HepG2 (cell line): Measurements from ENCODE around the gene IGFBP5. TPM values are rescaled to one million over a fixed set of nuclear protein-coding genes. Genes with fewer than 3 reads are reported as not detected.

ENCODE experiments used
- BRCA1 ChIP-seq: sonication (generic); formaldehyde crosslinking; IDR thresholded peaks from 2 replicates; pipeline ENCODE4 v1.4.0; 2020; ENCODE audit warnings: missing genetic modification reagents
- CBX1 ChIP-seq: IDR thresholded peaks from one replicate; pipeline ENCODE4 v1.6.1; 2016; ENCODE audit warnings: antibody characterized with exemption, low read depth
- CBX5 ChIP-seq: sonication (generic); formaldehyde crosslinking; IDR thresholded peaks from 2 replicates; pipeline ENCODE4 v1.4.0; 2020; ENCODE audit warnings: missing genetic modification reagents, borderline replicate concordance
- CSRNP2 ChIP-seq: sonication (generic); formaldehyde crosslinking; conservative IDR thresholded peaks from 2 replicates; pipeline ENCODE4 v1.8.0; 2022; ENCODE audit warnings: low read depth, missing genetic modification reagents
- ETV6 ChIP-seq: sonication (generic); formaldehyde crosslinking; conservative IDR thresholded peaks from 2 replicates; pipeline ENCODE4 v1.4.0; 2020; ENCODE audit warnings: missing genetic modification reagents
- PCBP1 ChIP-seq: fragments of 200-400 bp; formaldehyde crosslinking; IDR thresholded peaks from 2 replicates; pipeline ENCODE4 v1.6.1; 2017; ENCODE audit warnings: mild to moderate bottlenecking, low read depth, low read length, borderline replicate concordance
- PTBP1 ChIP-seq: fragments of 200-400 bp; formaldehyde crosslinking; IDR thresholded peaks from 2 replicates; pipeline ENCODE4 v1.6.1; 2018; ENCODE audit warnings: low read length, low read depth; ENCODE audit not compliant: poor library complexity, severe bottlenecking
- SP4 ChIP-seq: sonication (generic); formaldehyde crosslinking; IDR thresholded peaks from 2 replicates; pipeline ENCODE4 v1.8.1; 2023; ENCODE audit warnings: mild to moderate bottlenecking, missing genetic modification reagents
- TP53 ChIP-seq: sonication (generic); formaldehyde crosslinking; conservative IDR thresholded peaks from 2 replicates; pipeline ENCODE4 v1.4.0; 2020; ENCODE audit warnings: missing genetic modification reagents
- ZKSCAN8 ChIP-seq: IDR thresholded peaks from 2 replicates; pipeline ENCODE4 v1.6.1; 2016; ENCODE audit warnings: borderline replicate concordance, missing genetic modification reagents, missing compliant biosample characterization
- ZNF607 ChIP-seq: sonication (generic); formaldehyde crosslinking; IDR thresholded peaks from 2 replicates; pipeline ENCODE4 v1.5.1; 2020; ENCODE audit warnings: missing genetic modification reagents, mild to moderate bottlenecking, borderline replicate concordance
- ZNF83 ChIP-seq: sonication (generic); formaldehyde crosslinking; IDR thresholded peaks from 2 replicates; pipeline ENCODE4 v1.4.0; 2020; ENCODE audit warnings: missing genetic modification reagents, mild to moderate bottlenecking, borderline replicate concordance
- ZSCAN21 ChIP-seq: sonication (generic); formaldehyde crosslinking; IDR thresholded peaks from 2 replicates; pipeline ENCODE4 v1.8.0; 2022; ENCODE audit warnings: mild to moderate bottlenecking, missing genetic modification reagents, moderate library complexity, borderline replicate concordance
- polyA plus RNA-seq, 8 experiments: library from polyadenylated mRNA; depleted of rRNA in 3 of 8; stranded (reverse) in 7 of 8; unstranded in 1 of 8; fragments of >200 nt; fragmentation: Illumina TruSeq in 4 of 8; extraction: Trizol in 4 of 8; gene quantifications; 2 replicates each; pipeline versions ENCODE4 v1.2.1 to v1.2.3, GENCODE V29; 2011 to 2016; ENCODE audit warnings: low read depth in 4 of 8, missing spikeins in 1 of 8, mixed read lengths in 1 of 8; ENCODE audit not compliant: insufficient read depth in 1 of 8
- total RNA-seq, 5 experiments: library from RNA; depleted of rRNA; stranded (reverse); fragments of >200 nt; fragmentation: Illumina TruSeq; extraction: Trizol; gene quantifications; 2 replicates each; pipeline ENCODE4 v1.2.3, GENCODE V29; 2016; ENCODE audit warnings: low read depth in 1 of 5
- TF ChIP-seq, protein P1 (sequence below): sonication (generic); formaldehyde crosslinking; IDR thresholded peaks from 2 replicates; pipeline ENCODE4 v1.4.0; 2020; ENCODE audit warnings: mild to moderate bottlenecking, missing genetic modification reagents
- TF ChIP-seq, protein P2 (sequence below): sonication (generic); formaldehyde crosslinking; IDR thresholded peaks from 2 replicates; pipeline ENCODE4 v1.9.0; 2021; ENCODE audit warnings: missing genetic modification reagents, borderline replicate concordance

IGFBP5 gene
- total and polyA plus RNA-seq, 2 of the 13 experiments (the other 11 are each of a cell fraction or from before 2014, with no cell fraction given): 0.15 TPM; not detected in 1

- TF ChIP-seq, protein P1, sequence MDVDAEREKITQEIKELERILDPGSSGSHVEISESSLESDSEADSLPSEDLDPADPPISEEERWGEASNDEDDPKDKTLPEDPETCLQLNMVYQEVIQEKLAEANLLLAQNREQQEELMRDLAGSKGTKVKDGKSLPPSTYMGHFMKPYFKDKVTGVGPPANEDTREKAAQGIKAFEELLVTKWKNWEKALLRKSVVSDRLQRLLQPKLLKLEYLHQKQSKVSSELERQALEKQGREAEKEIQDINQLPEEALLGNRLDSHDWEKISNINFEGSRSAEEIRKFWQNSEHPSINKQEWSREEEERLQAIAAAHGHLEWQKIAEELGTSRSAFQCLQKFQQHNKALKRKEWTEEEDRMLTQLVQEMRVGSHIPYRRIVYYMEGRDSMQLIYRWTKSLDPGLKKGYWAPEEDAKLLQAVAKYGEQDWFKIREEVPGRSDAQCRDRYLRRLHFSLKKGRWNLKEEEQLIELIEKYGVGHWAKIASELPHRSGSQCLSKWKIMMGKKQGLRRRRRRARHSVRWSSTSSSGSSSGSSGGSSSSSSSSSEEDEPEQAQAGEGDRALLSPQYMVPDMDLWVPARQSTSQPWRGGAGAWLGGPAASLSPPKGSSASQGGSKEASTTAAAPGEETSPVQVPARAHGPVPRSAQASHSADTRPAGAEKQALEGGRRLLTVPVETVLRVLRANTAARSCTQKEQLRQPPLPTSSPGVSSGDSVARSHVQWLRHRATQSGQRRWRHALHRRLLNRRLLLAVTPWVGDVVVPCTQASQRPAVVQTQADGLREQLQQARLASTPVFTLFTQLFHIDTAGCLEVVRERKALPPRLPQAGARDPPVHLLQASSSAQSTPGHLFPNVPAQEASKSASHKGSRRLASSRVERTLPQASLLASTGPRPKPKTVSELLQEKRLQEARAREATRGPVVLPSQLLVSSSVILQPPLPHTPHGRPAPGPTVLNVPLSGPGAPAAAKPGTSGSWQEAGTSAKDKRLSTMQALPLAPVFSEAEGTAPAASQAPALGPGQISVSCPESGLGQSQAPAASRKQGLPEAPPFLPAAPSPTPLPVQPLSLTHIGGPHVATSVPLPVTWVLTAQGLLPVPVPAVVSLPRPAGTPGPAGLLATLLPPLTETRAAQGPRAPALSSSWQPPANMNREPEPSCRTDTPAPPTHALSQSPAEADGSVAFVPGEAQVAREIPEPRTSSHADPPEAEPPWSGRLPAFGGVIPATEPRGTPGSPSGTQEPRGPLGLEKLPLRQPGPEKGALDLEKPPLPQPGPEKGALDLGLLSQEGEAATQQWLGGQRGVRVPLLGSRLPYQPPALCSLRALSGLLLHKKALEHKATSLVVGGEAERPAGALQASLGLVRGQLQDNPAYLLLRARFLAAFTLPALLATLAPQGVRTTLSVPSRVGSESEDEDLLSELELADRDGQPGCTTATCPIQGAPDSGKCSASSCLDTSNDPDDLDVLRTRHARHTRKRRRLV (CRISPR knock-in tag): no peak
- TF ChIP-seq ZKSCAN8 (CRISPR knock-in tag) (no peak), ZSCAN21 (CRISPR knock-in tag) (no peak), CBX1 (no peak), PTBP1 (no peak), SP4 (CRISPR knock-in tag) (no peak), CSRNP2 (CRISPR knock-in tag) (no peak), ZNF607 (CRISPR knock-in tag) (no peak), CBX5 (CRISPR knock-in tag) (no peak), ZNF83 (CRISPR knock-in tag) (no peak), TP53 (no peak), ETV6 (CRISPR knock-in tag) (no peak), PCBP1 (no peak), BRCA1 (CRISPR knock-in tag) (no peak)
- TF ChIP-seq, protein P2, sequence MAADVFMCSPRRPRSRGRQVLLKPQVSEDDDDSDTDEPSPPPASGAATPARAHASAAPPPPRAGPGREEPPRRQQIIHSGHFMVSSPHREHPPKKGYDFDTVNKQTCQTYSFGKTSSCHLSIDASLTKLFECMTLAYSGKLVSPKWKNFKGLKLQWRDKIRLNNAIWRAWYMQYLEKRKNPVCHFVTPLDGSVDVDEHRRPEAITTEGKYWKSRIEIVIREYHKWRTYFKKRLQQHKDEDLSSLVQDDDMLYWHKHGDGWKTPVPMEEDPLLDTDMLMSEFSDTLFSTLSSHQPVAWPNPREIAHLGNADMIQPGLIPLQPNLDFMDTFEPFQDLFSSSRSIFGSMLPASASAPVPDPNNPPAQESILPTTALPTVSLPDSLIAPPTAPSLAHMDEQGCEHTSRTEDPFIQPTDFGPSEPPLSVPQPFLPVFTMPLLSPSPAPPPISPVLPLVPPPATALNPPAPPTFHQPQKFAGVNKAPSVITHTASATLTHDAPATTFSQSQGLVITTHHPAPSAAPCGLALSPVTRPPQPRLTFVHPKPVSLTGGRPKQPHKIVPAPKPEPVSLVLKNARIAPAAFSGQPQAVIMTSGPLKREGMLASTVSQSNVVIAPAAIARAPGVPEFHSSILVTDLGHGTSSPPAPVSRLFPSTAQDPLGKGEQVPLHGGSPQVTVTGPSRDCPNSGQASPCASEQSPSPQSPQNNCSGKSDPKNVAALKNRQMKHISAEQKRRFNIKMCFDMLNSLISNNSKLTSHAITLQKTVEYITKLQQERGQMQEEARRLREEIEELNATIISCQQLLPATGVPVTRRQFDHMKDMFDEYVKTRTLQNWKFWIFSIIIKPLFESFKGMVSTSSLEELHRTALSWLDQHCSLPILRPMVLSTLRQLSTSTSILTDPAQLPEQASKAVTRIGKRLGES: no peak
Observed at GRCh38 chr2:216650626-216651257, 44.6 kb downstream of the IGFBP5 start (continued).
